ENCODE results near the gene PLLP.

Gene PLLP

DNA sequence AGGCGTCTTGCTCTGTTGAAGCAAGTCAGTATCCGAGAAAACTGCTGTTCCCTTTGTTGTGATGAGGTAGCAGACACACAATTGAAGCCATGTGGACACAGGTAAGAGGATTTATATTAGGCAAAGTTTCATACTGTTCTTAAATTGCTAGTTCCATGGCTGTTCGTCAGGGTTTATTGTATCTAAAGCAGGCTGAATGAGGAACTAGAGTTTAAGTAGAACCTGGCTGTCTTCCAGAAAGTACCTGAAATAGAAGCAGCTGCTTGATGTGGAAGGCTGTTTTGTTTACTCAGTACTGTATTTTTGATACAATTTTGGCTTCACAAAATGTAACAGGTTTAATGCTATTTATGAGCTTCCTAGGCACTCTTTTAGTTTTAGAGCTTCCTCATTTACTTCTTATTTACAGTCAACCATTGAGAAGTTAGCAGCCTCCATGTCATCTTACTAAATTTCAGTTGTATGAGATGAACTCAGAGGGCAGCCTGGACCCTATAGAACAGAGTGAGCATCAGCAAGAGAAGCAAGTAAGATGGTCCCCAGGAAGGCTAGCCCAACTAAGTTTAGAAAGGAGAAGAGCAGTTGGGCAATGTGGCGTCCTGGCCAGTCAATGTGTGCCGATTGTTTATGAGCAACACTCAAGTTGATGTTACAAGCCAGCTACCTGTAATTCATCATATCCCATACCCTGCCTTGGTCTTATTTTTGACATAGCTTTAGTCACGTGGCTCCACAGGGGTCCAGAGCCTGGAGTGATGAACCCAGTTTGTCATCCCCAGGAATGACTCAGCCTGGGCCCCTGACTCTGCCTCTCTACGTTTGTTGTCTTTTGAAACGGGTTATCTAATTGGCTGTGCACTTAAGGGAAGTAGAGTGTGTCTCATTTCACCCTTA, 49.1 kb downstream of the PLLP start:
- Histone ChIP-seq H3K27ac (ENCODE audit: low read depth, low read length) (no peak overlapping the region), H3K4me1 (ENCODE audit: control insufficient read depth, insufficient read depth, low read length) (no peaks in the 10 kb centered on the region), H3K36me3 (ENCODE audit: control insufficient read depth, insufficient read depth, low read length) (peaks cover 36% of the 10 kb centered on the region), H3K4me3 (ENCODE audit: low read length) (no peak overlapping the region), H3K9ac (ENCODE audit: low read length) (no peak overlapping the region), H3K27me3 (ENCODE audit: control insufficient read depth, insufficient read depth, low read length) (no peaks in the 10 kb centered on the region)

- peaks cover 36% of the 10 kb centered on the region for H3K36me3 ChIP-seq (ENCODE audit: control insufficient read depth, insufficient read depth, low read length)
- H3K9ac ChIP-seq (ENCODE audit: low read length), result no peak overlapping the region
- no peaks in the 10 kb centered on the region for H3K27me3 ChIP-seq (ENCODE audit: control insufficient read depth, insufficient read depth, low read length)
Measured at GRCh38 chr16:57234707-57235092, 49.8 kb downstream of the PLLP start.

GRCh38 chr16:57233944-57234706, 50.3 kb downstream of the PLLP start:
- H3K36me3 ChIP-seq (ENCODE audit: control insufficient read depth, insufficient read depth, low read length), result peaks cover 36% of the 10 kb centered on the region

More at GRCh38 chr16:57234707-57235092, 49.8 kb downstream of the PLLP start:
- no peak overlapping the region for H3K27ac ChIP-seq (ENCODE audit: low read depth, low read length)
- H3K4me1 ChIP-seq (ENCODE audit: control insufficient read depth, insufficient read depth, low read length), result no peaks in the 10 kb centered on the region
- H3K4me3 ChIP-seq (ENCODE audit: low read length), result no peak overlapping the region

GRCh38 chr16:57231821-57232350, 52.6 kb downstream of the PLLP start:
- Histone ChIP-seq H3K4me1 (ENCODE audit: control insufficient read depth, insufficient read depth, low read length) (no peaks in the 10 kb centered on the region), H3K36me3 (ENCODE audit: control insufficient read depth, insufficient read depth, low read length) (peaks cover 41% of the 10 kb centered on the region), H3K27ac (ENCODE audit: low read depth, low read length) (no peak overlapping the region)

More at GRCh38 chr16:57233944-57234706, 50.3 kb downstream of the PLLP start:
- H3K27me3 ChIP-seq (ENCODE audit: control insufficient read depth, insufficient read depth, low read length), result no peaks in the 10 kb centered on the region
- no peak overlapping the region for H3K9ac ChIP-seq (ENCODE audit: low read length)
- H3K4me1 ChIP-seq (ENCODE audit: control insufficient read depth, insufficient read depth, low read length), result no peaks in the 10 kb centered on the region
- no peak overlapping the region for H3K27ac ChIP-seq (ENCODE audit: low read depth, low read length)
- no peak overlapping the region for H3K4me3 ChIP-seq (ENCODE audit: low read length)

GRCh38 chr16:57229079-57229478, 55.4 kb downstream of the PLLP start:
- H3K4me1 ChIP-seq (ENCODE audit: control insufficient read depth, insufficient read depth, low read length), result no peaks in the 10 kb centered on the region
- H3K36me3 ChIP-seq (ENCODE audit: control insufficient read depth, insufficient read depth, low read length), result peaks cover 41% of the 10 kb centered on the region

More at GRCh38 chr16:57231821-57232350, 52.6 kb downstream of the PLLP start:
- Histone ChIP-seq H3K27me3 (ENCODE audit: control insufficient read depth, insufficient read depth, low read length) (no peaks in the 10 kb centered on the region), H3K9ac (ENCODE audit: low read length) (no peak overlapping the region), H3K4me3 (ENCODE audit: low read length) (no peak overlapping the region)

DNA sequence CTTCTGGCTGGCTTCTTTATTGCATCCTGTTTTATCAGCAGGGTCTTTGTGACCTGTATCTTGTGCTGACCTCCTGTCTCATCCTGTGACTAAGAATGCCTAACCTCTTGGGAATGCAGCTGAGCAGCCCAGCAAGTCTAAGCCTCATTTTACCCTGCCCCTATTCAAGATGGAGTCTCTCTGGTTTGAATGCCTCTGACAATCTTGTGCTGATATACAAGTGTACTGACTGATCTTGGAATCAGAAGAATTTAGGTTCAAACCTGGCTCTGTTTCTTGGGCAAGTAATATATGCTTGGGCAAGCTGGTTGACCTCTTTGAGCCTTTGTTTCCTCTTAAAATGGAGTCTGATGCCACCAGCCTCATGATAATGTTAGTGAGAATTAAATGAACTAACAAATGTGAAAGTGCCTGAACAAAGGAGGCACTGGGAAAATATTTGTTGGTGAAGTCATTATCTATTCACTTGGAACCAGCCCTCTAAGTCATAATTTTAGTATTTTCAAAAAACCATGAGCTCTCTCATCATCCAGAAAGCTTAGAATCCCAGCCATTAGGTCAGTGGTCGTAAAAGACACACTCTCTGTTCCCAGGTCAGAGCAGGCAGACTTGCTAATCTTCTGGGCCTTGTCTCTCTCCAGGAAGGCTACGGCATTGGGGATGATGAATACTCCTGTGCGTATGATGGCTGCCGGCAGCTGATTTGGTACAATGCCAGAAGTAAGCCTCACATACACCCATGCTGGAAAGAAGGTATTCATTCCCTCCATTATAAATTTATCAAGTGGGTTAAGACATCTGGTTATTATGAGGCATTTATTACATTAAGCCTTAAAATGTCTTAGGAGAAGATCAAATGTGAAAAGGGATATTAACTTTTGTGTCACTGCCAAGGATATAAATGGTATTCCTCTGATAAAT, 57.5 kb downstream of the PLLP start:
- Histone ChIP-seq H3K4me3 (ENCODE audit: low read length) (no peak overlapping the region), H3K9ac (ENCODE audit: low read length) (no peak overlapping the region), H3K4me1 (ENCODE audit: control insufficient read depth, insufficient read depth, low read length) (no peaks in the 10 kb centered on the region), H3K27ac (ENCODE audit: low read depth, low read length) (no peak overlapping the region), H3K27me3 (ENCODE audit: control insufficient read depth, insufficient read depth, low read length) (no peaks in the 10 kb centered on the region), H3K36me3 (ENCODE audit: control insufficient read depth, insufficient read depth, low read length) (peaks cover 28% of the 10 kb centered on the region)

More at GRCh38 chr16:57229079-57229478, 55.4 kb downstream of the PLLP start:
- H3K27me3 ChIP-seq (ENCODE audit: control insufficient read depth, insufficient read depth, low read length), result no peaks in the 10 kb centered on the region
- H3K9ac ChIP-seq (ENCODE audit: low read length), result no peak overlapping the region
- H3K27ac ChIP-seq (ENCODE audit: low read depth, low read length), result no peak overlapping the region
- H3K4me3 ChIP-seq (ENCODE audit: low read length), result no peak overlapping the region

DNA sequence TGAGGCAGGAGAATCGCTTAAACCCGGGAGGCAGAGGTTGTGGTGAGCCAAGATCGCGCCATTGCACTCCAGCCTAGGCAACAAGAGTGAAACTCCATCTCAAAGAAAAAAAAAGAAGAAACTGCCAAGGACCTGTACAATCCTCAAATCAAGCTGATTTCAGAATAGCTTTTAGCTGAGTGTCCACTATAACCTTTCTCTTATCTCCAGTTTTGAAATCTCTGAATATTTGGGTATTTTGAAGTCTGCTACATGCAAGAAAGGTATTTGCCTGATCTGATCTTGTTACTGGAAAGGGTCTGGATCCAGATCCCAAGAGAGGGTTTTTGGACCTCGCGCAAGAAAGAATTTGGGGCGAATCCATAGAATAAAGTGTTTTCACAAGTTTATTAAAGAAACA, 58.5 kb downstream of the PLLP start:
- no peak overlapping the region for H3K27ac ChIP-seq (ENCODE audit: low read depth, low read length)
- H3K4me1 ChIP-seq (ENCODE audit: control insufficient read depth, insufficient read depth, low read length), result no peaks in the 10 kb centered on the region
- H3K36me3 ChIP-seq (ENCODE audit: control insufficient read depth, insufficient read depth, low read length), result peaks cover 27% of the 10 kb centered on the region
- no peaks in the 10 kb centered on the region for H3K27me3 ChIP-seq (ENCODE audit: control insufficient read depth, insufficient read depth, low read length)
- no peak overlapping the region for H3K9ac ChIP-seq (ENCODE audit: low read length)
- no peak overlapping the region for H3K4me3 ChIP-seq (ENCODE audit: low read length)

- H3K27ac ChIP-seq (ENCODE audit: low read depth, low read length), result no peak overlapping the region
- H3K4me3 ChIP-seq (ENCODE audit: low read length), result no peak overlapping the region
- no peaks in the 10 kb centered on the region for H3K4me1 ChIP-seq (ENCODE audit: control insufficient read depth, insufficient read depth, low read length)
- H3K9ac ChIP-seq (ENCODE audit: low read length), result no peak overlapping the region
- no peaks in the 10 kb centered on the region for H3K27me3 ChIP-seq (ENCODE audit: control insufficient read depth, insufficient read depth, low read length)
- peaks cover 30% of the 10 kb centered on the region for H3K36me3 ChIP-seq (ENCODE audit: control insufficient read depth, insufficient read depth, low read length)
Measured at GRCh38 chr16:57224651-57225335, 59.7 kb downstream of the PLLP start.

DNA sequence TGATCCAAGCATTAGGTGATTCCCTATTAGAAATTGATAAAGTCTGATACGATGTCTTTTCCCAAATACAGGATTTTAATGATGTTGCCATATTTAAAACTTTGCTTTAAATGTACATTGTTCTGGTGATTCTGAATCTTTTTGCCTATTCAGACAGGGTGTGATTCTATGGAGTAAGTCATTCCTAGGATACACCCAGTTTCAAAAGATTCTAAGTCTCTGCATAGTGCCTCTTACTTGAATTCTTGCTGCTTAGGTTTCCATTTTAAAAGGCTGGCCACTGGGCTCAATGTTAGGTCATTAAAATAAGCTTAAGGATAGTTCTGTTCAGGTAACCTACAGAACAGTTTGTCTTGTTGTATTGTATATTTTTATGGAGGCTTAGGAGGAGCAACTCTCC, 61.4 kb downstream of the PLLP start:
- Histone ChIP-seq H3K9ac (ENCODE audit: low read length) (no peak overlapping the region), H3K4me1 (ENCODE audit: control insufficient read depth, insufficient read depth, low read length) (no peaks in the 10 kb centered on the region), H3K36me3 (ENCODE audit: control insufficient read depth, insufficient read depth, low read length) (peaks cover 34% of the 10 kb centered on the region), H3K27me3 (ENCODE audit: control insufficient read depth, insufficient read depth, low read length) (no peaks in the 10 kb centered on the region), H3K4me3 (ENCODE audit: low read length) (no peak overlapping the region), H3K27ac (ENCODE audit: low read depth, low read length) (no peak overlapping the region)

DNA sequence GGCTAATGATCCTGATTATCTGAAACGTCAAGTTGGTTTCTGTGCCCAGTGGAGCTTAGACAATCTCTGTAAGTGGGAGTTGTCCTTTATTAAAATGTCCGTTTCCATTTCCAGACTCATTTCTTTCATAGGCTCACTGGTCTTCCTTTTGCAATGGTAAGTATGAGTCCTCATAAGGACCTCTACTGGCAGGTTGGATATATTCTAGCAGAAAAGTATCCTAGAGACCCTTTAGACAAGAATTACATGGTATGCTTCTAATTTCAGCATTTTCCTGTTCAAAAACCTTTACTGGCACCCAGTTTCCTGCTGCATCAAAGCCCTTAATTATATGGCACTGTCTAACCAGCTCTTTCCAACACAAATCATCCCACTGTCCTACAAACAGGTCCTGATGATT, 67.5 kb downstream of the PLLP start:
- no peak overlapping the region for H3K27ac ChIP-seq (ENCODE audit: low read depth, low read length)
- peaks cover 34% of the 10 kb centered on the region for H3K36me3 ChIP-seq (ENCODE audit: control insufficient read depth, insufficient read depth, low read length)
- H3K27me3 ChIP-seq (ENCODE audit: control insufficient read depth, insufficient read depth, low read length), result no peaks in the 10 kb centered on the region
- H3K4me1 ChIP-seq (ENCODE audit: control insufficient read depth, insufficient read depth, low read length), result no peaks in the 10 kb centered on the region
- no peak overlapping the region for H3K9ac ChIP-seq (ENCODE audit: low read length)
- H3K4me3 ChIP-seq (ENCODE audit: low read length), result no peak overlapping the region

DNA sequence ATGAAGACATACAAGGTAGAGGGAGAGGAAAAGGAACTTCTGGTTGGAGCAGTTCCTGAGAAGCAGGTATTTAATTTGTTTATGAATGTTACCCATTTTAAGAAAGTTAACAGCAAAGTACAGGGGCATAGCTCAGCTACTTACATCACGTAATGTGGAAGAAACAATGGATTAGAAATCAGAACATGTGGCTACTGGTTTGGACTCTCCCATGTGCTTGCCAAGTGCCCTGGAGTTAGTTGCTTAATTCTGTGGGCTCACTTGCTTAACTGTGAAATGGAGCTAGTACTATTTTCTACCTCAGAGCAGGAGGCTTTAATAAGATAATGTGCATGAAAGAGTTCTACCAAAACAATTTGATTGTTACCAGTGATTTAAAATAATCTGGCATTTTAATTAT, 71.0 kb downstream of the PLLP start:
- H3K4me3 ChIP-seq (ENCODE audit: low read length), result no peak overlapping the region
- H3K27ac ChIP-seq (ENCODE audit: low read depth, low read length), result no peak overlapping the region
- H3K27me3 ChIP-seq (ENCODE audit: control insufficient read depth, insufficient read depth, low read length), result no peaks in the 10 kb centered on the region
- no peaks in the 10 kb centered on the region for H3K4me1 ChIP-seq (ENCODE audit: control insufficient read depth, insufficient read depth, low read length)
- H3K9ac ChIP-seq (ENCODE audit: low read length), result no peak overlapping the region
- peaks cover 25% of the 10 kb centered on the region for H3K36me3 ChIP-seq (ENCODE audit: control insufficient read depth, insufficient read depth, low read length)

Measured in rectal smooth muscle tissue (tissue), 1 donor.